Stimulated activated CD4-positive, alpha-beta T cell treated with anti-CD3 and anti-CD28 coated beads, Interleukin-15, amount 100 ng/mL, for 1 hour (primary cell): Measurements from ENCODE around the gene EVI5L.

Source experiments
- DNase-seq, 2 donors: peaks; one replicate each; pipeline ENCODE4 v3.0.0-alpha.2; 2020; ENCODE audit warnings: low read depth in 1 of 2, low spot score in 1 of 2

EVI5L gene

GRCh38 chr19:7910321-7911161 is 80.5 kb downstream of the EVI5L start:
- no peak for DNase-seq

- no peak for DNase-seq
Measured at GRCh38 chr19:7911508-7912143, 81.6 kb downstream of the EVI5L start.

GRCh38 chr19:7912144-7912696 is 82.2 kb downstream of the EVI5L start:
- DNase-seq = no peak

- no peak for DNase-seq
Measured at GRCh38 chr19:7912697-7913564, 82.9 kb downstream of the EVI5L start.

GRCh38 chr19:7913652-7914051 is 83.6 kb downstream of the EVI5L start:
- DNase-seq = no peak

- DNase-seq = no peak
Measured at GRCh38 chr19:7914099-7914498, 84.1 kb downstream of the EVI5L start.
